Measurements from ENCODE around the gene SLC29A1. TPM values are rescaled to one million over a fixed set of nuclear protein-coding genes. Genes with fewer than 3 reads are reported as not detected.

The SLC29A1 gene
- total and polyA plus RNA-seq, 2 of the 8 experiments (the other 6 are each of a cell fraction or from before 2014, with no cell fraction given): 187 to 558 TPM

DNA sequence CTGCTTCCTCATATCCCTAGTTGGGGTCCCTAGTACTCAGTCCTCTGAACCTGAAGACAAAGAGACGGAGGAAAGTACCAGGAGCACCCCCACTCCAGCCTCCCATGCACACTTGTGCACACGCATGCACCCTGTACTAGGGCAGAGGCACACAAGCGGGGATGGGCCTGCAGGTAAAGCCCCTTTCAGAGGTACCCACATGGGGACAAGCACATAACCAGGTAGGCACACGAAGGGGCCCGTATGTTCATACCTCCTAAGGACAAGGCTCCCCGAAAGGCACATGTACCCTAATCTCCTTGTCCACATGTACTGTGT lies 48.0 kb downstream of the SLC29A1 start (continued):
- no peak for TF ChIP-seq SIRT6 (IDR thresholded peaks at IDR 0.05; ENCODE audit: low read length)
- no peak for TF ChIP-seq TCF12 (IDR thresholded peaks at IDR 0.05; ENCODE audit: low read depth, low read length)
- TF ChIP-seq, protein P1, sequence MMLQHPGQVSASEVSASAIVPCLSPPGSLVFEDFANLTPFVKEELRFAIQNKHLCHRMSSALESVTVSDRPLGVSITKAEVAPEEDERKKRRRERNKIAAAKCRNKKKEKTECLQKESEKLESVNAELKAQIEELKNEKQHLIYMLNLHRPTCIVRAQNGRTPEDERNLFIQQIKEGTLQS (IDR thresholded peaks at IDR 0.05; ENCODE audit: insufficient read depth, low read depth, low read length): no peak
- TF ChIP-seq HDAC6 (IDR thresholded peaks at IDR 0.05; ENCODE audit: low read depth, low read length): no peak
